ENCODE data around the gene TP53AIP1.

GRCh38 chr11:128913806-128914205 lies 28.9 kb downstream of the TP53AIP1 start:
- no peak for TF ChIP-seq CTCF (IDR thresholded peaks at IDR 0.05)
- no peak for TF ChIP-seq POLR2AphosphoS5 (IDR thresholded peaks at IDR 0.05)
- no peak for TF ChIP-seq POLR2A (IDR thresholded peaks at IDR 0.05)

Measured in sigmoid colon (tissue), 4 donors.